AG04450 (cell line): ENCODE results near the gene CHCHD2. TPM values are rescaled to one million over a fixed set of nuclear protein-coding genes. Genes with fewer than 3 reads are reported as not detected.
"Not testable (repeated sequence)": the region's sequence is repeated elsewhere in the genome, so short reads cannot be mapped to it uniquely, and the experiment has no call there.

Experiments
- CTCF ChIA-PET: fragments of 300-600, 350-600 bp; formaldehyde crosslinking; extraction: SDS; loops from one replicate; lab custom pipeline; 2022; ENCODE audit warnings: antibody characterized with exemption, inconsistent platforms; lab: Charles Lee
- POLR2A ChIA-PET: fragments of 350-600 bp; formaldehyde crosslinking; extraction: SDS; loops from one replicate; lab custom pipeline; 2021; ENCODE audit warnings: antibody characterized with exemption, inconsistent platforms; lab: Yijun Ruan, JAX
- DNase-seq: peaks from one replicate; pipeline ENCODE4 v3.0.0-alpha.2; 2011; ENCODE audit warnings: low read depth, low spot score
- H3K27ac ChIP-seq: one replicate; pipeline ENCODE4 v1.5.1; 2012; ENCODE audit warnings: low read depth, low read length, control low read depth
- H3K27me3 ChIP-seq: one replicate; pipeline ENCODE4 v1.6.0; 2012; ENCODE audit warnings: low read length; ENCODE audit not compliant: control insufficient read depth, insufficient read depth
- H3K4me3 ChIP-seq: 2 replicates; pipeline ENCODE4 v1.5.1; 2011; ENCODE audit warnings: mild to moderate bottlenecking, low read depth, low read length, control low read depth
- H3K9me3 ChIP-seq: 2 replicates; pipeline ENCODE4 v1.5.1; 2012; ENCODE audit warnings: low read length; ENCODE audit not compliant: control insufficient read depth, insufficient read depth
- polyA plus RNA-seq: library from polyadenylated mRNA; depleted of rRNA; stranded (reverse); fragments of >200 nt; gene quantifications from 2 replicates; pipeline ENCODE4 v1.2.3, GENCODE V29; 2011
- TF ChIP-seq, protein P1 (sequence below): IDR thresholded peaks from 2 replicates; pipeline ENCODE4 v1.5.1; 2011; ENCODE audit warnings: low read depth, low read length, control low read depth, inconsistent platforms

Gene CHCHD2
- polyA plus RNA-seq, 1 experiment: 310 TPM

DNA sequence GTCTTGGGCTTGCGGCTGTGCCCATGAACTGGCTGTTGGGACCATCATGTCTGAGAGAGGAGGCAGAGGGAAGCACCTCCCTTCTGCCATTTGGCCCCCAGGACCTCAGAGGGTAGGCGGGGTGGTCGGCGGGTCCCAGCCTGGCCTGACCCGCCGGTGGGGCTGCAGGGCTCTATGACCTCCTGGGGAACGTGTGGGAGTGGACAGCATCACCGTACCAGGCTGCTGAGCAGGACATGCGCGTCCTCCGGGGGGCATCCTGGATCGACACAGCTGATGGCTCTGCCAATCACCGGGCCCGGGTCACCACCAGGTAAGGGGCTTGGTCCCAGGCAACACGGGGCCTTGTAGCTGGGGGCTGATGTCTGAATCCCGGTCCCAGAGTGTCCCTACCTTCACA lies 28.1 kb downstream of the CHCHD2 start:
- Histone ChIP-seq H3K9me3 (no peaks in the 10 kb centered on the region), H3K27ac (no peak overlapping the region), H3K27me3 (no peaks in the 10 kb centered on the region), H3K4me3 (no peak overlapping the region)
- ChIA-PET POLR2A (no interaction called here), CTCF (interaction anchor here (0.7 to 2.5 kb wide), 5 partner anchors 7 to 74 kb away, joined by 3 to 23 read pairs (median 4); partner anchors contain the start of gene PHKG1)
- TF ChIP-seq, protein P1, sequence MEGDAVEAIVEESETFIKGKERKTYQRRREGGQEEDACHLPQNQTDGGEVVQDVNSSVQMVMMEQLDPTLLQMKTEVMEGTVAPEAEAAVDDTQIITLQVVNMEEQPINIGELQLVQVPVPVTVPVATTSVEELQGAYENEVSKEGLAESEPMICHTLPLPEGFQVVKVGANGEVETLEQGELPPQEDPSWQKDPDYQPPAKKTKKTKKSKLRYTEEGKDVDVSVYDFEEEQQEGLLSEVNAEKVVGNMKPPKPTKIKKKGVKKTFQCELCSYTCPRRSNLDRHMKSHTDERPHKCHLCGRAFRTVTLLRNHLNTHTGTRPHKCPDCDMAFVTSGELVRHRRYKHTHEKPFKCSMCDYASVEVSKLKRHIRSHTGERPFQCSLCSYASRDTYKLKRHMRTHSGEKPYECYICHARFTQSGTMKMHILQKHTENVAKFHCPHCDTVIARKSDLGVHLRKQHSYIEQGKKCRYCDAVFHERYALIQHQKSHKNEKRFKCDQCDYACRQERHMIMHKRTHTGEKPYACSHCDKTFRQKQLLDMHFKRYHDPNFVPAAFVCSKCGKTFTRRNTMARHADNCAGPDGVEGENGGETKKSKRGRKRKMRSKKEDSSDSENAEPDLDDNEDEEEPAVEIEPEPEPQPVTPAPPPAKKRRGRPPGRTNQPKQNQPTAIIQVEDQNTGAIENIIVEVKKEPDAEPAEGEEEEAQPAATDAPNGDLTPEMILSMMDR: no peak
- DNase-seq: no peak

DNA sequence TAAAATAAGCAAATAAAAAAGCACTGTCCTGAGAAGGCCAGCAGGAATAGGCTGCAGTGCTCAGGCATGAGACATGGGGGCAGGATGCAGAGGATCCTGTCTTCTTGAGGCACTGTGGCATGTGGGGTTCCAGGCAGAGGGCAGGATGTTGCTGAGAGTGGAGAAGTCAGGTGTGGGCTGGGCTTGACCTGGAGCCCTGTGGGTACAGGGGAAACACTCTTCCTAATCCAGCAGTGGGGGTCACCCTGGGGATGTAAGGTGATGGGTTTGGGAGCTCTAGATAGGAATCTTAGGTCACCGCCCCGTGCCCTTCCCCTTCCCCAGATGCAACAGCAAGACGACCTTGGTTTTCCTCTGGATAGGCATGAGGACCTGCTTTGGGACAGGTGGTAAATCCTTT lies 28.6 kb downstream of the CHCHD2 start:
- ChIA-PET POLR2A (no interaction called here), CTCF (interaction anchor here (0.6 to 2.5 kb wide), 5 partner anchors 14 to 1304 kb away, joined by 3 to 23 read pairs (median 4); partner anchors contain the start of gene PHKG1)
- TF ChIP-seq, protein P1: no peak
- no peak for DNase-seq
- no peaks in the 10 kb centered on the region for H3K9me3 ChIP-seq
- no peak overlapping the region for H3K27ac ChIP-seq
- H3K27me3 ChIP-seq: no peaks in the 10 kb centered on the region
- H3K4me3 ChIP-seq: no peak overlapping the region

DNA sequence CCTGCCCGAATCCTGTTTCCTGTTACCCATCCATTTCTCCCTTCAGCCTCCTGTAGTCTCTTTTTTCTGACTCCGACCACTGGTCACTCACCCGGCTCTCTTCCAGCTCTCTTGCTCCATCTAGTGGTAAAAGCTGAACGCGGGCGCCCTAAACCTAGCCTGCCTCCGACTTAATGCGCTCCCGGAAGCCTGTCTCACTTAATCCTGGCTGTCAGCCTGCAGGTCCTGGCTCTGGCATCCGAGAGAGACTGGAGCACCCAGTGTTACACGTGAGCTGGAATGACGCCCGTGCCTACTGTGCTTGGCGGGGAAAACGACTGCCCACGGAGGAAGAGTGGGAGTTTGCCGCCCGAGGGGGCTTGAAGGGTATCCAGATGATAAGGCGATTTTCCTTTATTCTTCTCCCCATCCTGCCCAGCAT lies 31.9 kb downstream of the CHCHD2 start:
- no peak overlapping the region for H3K4me3 ChIP-seq
- no peak overlapping the region for H3K27ac ChIP-seq
- TF ChIP-seq, protein P1: peak; percentile 96
- ChIA-PET CTCF (interaction anchor here (0.5 to 5.0 kb wide), 32 partner anchors 9 to 481 kb away, joined by 3 to 112 read pairs (median 8); partner anchors contain the start of genes CCT6A, CHCHD2, PHKG1 and PSPH), POLR2A (interaction anchor here (0.5 to 2.1 kb wide), 3 partner anchors 23 to 67 kb away, joined by 3 to 8 read pairs (median 4); partner anchors contain the start of genes CCT6A and PSPH)
- DNase-seq: peak; percentile 44
- no peaks in the 10 kb centered on the region for H3K27me3 ChIP-seq
- H3K9me3 ChIP-seq: no peaks in the 10 kb centered on the region

DNA sequence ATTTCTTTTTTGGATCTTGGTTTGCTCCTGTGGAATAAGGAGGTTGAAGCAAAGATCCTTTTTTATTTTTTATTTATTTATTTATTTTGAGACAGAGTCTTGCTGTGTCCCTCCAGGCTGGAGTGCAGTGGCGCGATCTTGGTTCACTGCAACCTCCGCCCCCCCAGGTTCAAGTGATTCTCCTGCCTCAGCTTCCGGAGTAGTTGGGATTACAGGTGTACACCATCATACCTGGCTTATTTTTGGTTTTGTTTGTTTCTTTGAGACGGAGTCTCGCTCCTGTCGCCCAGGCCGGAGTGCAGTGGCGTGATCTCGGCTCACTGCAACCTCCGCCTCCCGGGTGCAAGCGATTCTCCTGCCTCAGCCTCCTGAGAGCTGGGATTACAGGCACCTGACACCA lies 39.9 kb downstream of the CHCHD2 start:
- CTCF ChIA-PET: interaction anchor here (1.3 to 4.2 kb wide), 4 partner anchors 7 to 62 kb away, joined by 6 to 55 read pairs (median 9); partner anchors contain the start of gene PHKG1
- H3K9me3 ChIP-seq, H3K27me3 ChIP-seq, H3K4me3 ChIP-seq, H3K27ac ChIP-seq, DNase-seq: not testable (repeated sequence)
- POLR2A ChIA-PET: interaction anchor here (2.9 kb wide), 1 partner anchor 15 kb away, joined by 41 read pairs; the partner anchor contains the start of genes CCT6A and PSPH

DNA sequence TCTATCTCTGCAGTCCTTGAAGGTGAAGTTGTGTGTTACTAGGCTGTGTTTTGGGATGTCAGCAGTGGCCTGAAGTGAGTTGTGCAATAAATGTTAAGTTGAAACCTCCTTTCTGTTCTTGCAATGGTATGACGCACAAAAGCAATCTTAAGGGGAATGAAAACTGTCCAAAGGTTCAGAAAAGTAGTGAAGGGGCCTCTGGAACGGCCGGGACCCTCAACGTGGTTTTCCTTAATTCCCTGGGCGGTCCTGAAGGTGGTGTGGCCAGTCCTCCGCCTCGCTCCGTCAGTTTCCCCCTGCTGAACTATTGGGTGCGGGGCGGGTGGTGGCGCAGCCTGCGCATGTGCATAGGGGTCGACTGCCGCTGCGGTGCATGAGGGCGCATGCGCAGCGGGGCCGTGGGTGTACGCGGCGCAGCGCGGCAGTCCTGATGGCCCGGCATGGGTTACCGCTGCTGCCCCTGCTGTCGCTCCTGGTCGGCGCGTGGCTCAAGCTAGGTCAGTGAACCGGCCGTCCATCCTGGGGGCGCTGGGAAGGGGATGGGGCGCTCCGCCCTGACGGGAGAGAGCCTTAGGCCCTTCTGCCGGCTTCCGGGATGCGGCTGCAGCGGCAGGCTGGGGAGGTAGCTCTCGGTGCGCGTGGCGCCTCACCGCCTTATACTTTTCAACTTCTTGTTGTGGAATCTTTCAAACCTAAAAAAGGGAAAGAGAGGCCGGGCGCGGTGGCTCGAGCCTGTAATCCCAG lies 42.2 kb downstream of the CHCHD2 start, which contains the start of gene SUMF2:
TSS of gene SUMF2 (plus strand) at position 405 of the 744 bp plus-strand sequence. CDS start at position 431, 26 bp downstream.
- Histone ChIP-seq H3K9me3 (no peaks in the 10 kb centered on the region; the same call in 1 of the 2 replicates), H3K4me3 (peak within 1 kb of the TSS; percentile 94), H3K27me3 (no peaks in the 10 kb centered on the region), H3K27ac (peak within 1 kb of the TSS; percentile 82)
- CTCF ChIA-PET: interaction anchor here (0.6 to 4.2 kb wide), 5 partner anchors 8 to 58 kb away, joined by 3 to 55 read pairs (median 3); partner anchors contain the start of gene PSPH
- POLR2A ChIA-PET: interaction anchor here (1.1 to 2.9 kb wide), 4 partner anchors 10 to 28 kb away, joined by 3 to 41 read pairs (median 4); partner anchors contain the start of genes CCT6A, PHKG1 and PSPH
- peak; percentile 58 for DNase-seq
- TF ChIP-seq, protein P1: peak; percentile 18
